Activated CD8-positive, alpha-beta T cell treated with anti-CD3 and anti-CD28 coated beads, Interleukin-2, amount 10 ng/mL, durations not matched to agents 7 days and 5 days (primary cell): ENCODE data around the gene USP6NL. TPM values are rescaled to one million over a fixed set of nuclear protein-coding genes. Genes with fewer than 3 reads are reported as not detected.

Experiments used
- ATAC-seq: fragments of 150-1000 bp; cut with Tn5 transposase; one replicate; pipeline ENCODE4 v1.10.0; 2021; ENCODE audit warnings: moderate library complexity
- CTCF ChIA-PET: fragments of 350-600 bp; sonication (Branson Sonifier 250); formaldehyde crosslinking; loops from one replicate; lab custom pipeline; 2021; ENCODE audit warnings: antibody characterized with exemption; lab: Charles Lee
- POLR2A ChIA-PET: fragments of 350-600 bp; sonication (Branson Sonifier 250); formaldehyde crosslinking; loops from one replicate; lab custom pipeline; 2021; ENCODE audit warnings: antibody characterized with exemption; lab: Charles Lee
- DNase-seq: peaks from one replicate; pipeline ENCODE4 v3.0.0-alpha.2; 2020
- H3K27ac Mint-ChIP-seq: one replicate; pipeline ENCODE4 v1.8.0; 2021; ENCODE audit warnings: mild to moderate bottlenecking, mixed read lengths
- H3K27me3 Mint-ChIP-seq: one replicate; pipeline ENCODE4 v1.8.0; 2021; ENCODE audit warnings: low read depth, mixed read lengths
- H3K36me3 Mint-ChIP-seq: one replicate; pipeline ENCODE4 v1.8.0; 2021; ENCODE audit warnings: low read depth, mixed read lengths
- H3K4me1 Mint-ChIP-seq: one replicate; pipeline ENCODE4 v1.8.0; 2021; ENCODE audit warnings: low read depth, mixed read lengths
- H3K4me3 Mint-ChIP-seq: one replicate; pipeline ENCODE4 v1.8.0; 2021; ENCODE audit warnings: mild to moderate bottlenecking, mixed read lengths
- H3K9me3 Mint-ChIP-seq: one replicate; pipeline ENCODE4 v1.8.0; 2022; ENCODE audit warnings: mixed read lengths; ENCODE audit not compliant: insufficient read depth
- total RNA-seq, 2 experiments: library from RNA; stranded (reverse); gene quantifications; one replicate each; pipeline ENCODE4 v1.2.3, GENCODE V29; 2021

USP6NL gene
- total RNA-seq, 2 experiments from 2014 or later = 1.6 to 2.0 TPM

DNA sequence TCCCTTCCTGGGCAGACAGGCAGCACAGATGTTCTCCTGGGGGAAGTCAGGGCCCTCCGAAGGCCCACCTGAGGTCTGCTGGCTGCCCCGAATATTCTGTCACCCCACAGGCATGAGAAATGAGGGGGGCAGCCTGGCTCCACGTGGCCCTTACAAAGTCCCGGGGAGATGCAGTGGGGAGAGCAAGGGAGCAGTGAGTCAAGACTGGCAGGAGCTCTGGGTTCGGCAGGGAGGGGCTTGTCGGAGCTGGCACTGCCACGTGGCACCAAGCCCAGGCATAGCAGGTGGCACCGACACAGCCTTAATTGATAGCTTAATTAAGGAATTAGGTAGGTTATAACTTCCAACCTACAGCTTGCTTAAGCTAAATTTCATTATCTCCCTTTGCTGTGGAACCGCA lies 163.9 kb downstream of the USP6NL start:
- Mint-ChIP-seq H3K4me1 (peaks cover 2% of the 10 kb centered on the region), H3K9me3 (no peaks in the 10 kb centered on the region), H3K4me3 (no peak overlapping the region), H3K27me3 (peaks cover 9% of the 10 kb centered on the region), H3K27ac (no peak overlapping the region), H3K36me3 (no peaks in the 10 kb centered on the region)
- DNase-seq = no peak
- CTCF ChIA-PET = interaction anchor here (1.4 kb wide), 1 partner anchor 8 kb away, joined by 4 read pairs; no protein-coding TSS in a partner anchor
- ATAC-seq = no peak
- POLR2A ChIA-PET = no interaction called here

- DNase-seq (no peak), ATAC-seq (no peak)
- ChIA-PET POLR2A (no interaction called here), CTCF (interaction anchor here (1.4 kb wide), 1 partner anchor 9 kb away, joined by 4 read pairs; no protein-coding TSS in a partner anchor)
- Mint-ChIP-seq H3K36me3 (no peaks in the 10 kb centered on the region), H3K27ac (no peak overlapping the region), H3K9me3 (no peaks in the 10 kb centered on the region), H3K27me3 (peaks cover 9% of the 10 kb centered on the region), H3K4me1 (peaks cover 2% of the 10 kb centered on the region), H3K4me3 (no peak overlapping the region)
Observed at GRCh38 chr10:11446864-11447263, 164.6 kb downstream of the USP6NL start.

DNA sequence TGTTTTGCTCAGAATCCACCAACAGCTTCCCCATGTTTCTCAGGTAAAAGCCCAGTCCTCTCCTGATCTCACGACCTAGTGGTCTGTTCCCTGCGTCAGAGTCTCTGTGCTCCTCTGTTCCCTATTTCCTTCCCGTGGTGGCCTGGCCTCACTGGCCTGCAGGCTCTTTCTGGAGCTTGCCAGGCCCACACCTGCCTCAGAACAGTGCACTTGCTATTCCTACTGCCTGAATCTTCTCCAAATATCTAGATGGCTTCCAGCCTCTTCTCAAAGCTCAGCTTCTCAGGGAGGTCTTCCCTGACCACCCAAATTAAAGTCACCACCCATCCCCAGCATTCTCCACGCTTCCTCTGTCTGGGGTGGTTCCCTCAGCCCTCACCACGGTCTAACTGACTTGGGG lies 165.3 kb downstream of the USP6NL start:
- no peak for ATAC-seq
- H3K9me3 Mint-ChIP-seq = no peaks in the 10 kb centered on the region
- no peaks in the 10 kb centered on the region for H3K36me3 Mint-ChIP-seq
- POLR2A ChIA-PET = no interaction called here
- peak overlapping the region; percentile 28 for H3K27ac Mint-ChIP-seq
- H3K4me1 Mint-ChIP-seq = peaks cover 2% of the 10 kb centered on the region
- CTCF ChIA-PET = no interaction called here
- no peak for DNase-seq
- H3K4me3 Mint-ChIP-seq = no peak overlapping the region
- H3K27me3 Mint-ChIP-seq = peaks cover 5% of the 10 kb centered on the region

DNA sequence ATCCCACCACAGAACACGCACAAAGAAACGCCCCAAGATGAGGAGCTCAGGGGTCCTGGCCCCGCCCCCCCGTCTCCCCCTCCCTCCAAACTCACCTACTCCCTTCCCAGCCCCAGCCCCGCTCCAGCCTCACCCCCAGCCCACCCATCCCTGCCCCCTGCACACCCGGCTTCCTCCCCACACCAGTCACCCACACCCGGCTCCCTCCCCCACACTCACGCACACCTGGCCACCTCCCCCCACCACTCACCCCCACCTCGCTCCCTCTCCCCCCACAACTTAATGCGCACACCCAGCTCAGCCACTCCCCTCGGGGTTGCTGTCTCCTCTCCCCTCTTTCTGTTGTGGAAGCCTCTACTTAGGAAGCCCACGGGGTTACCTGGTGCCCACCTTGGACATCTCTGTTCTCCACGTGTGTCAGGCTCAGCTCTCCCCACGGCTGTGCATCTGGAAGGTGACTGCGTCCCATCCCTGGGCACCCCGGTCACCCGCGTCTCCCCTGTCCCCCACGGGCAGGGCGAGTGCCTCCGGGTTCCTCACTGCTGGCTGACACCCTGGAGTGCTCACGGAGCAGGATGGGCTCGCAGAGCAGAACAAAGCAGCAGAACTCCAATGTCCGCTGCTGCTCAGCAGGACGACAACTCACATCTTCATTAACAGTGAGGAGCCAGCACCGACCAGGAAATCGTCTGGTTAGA lies 166.8 kb downstream of the USP6NL start:
- H3K27me3 Mint-ChIP-seq = peaks cover 5% of the 10 kb centered on the region
- no peak overlapping the region for H3K4me3 Mint-ChIP-seq
- H3K4me1 Mint-ChIP-seq = peaks cover 11% of the 10 kb centered on the region
- ChIA-PET POLR2A (no interaction called here), CTCF (no interaction called here)
- H3K36me3 Mint-ChIP-seq = no peaks in the 10 kb centered on the region
- no peaks in the 10 kb centered on the region for H3K9me3 Mint-ChIP-seq
- DNase-seq = no peak
- H3K27ac Mint-ChIP-seq = no peak overlapping the region
- no peak for ATAC-seq

GRCh38 chr10:11444155-11444530 lies 167.3 kb downstream of the USP6NL start:
- no peak overlapping the region for H3K27ac Mint-ChIP-seq
- no peaks in the 10 kb centered on the region for H3K9me3 Mint-ChIP-seq
- H3K36me3 Mint-ChIP-seq = no peaks in the 10 kb centered on the region
- DNase-seq (no peak), ATAC-seq (no peak)
- no peak overlapping the region for H3K4me3 Mint-ChIP-seq
- H3K4me1 Mint-ChIP-seq = peaks cover 11% of the 10 kb centered on the region
- H3K27me3 Mint-ChIP-seq = peaks cover 5% of the 10 kb centered on the region
- CTCF ChIA-PET = no interaction called here
- POLR2A ChIA-PET = no interaction called here

DNA sequence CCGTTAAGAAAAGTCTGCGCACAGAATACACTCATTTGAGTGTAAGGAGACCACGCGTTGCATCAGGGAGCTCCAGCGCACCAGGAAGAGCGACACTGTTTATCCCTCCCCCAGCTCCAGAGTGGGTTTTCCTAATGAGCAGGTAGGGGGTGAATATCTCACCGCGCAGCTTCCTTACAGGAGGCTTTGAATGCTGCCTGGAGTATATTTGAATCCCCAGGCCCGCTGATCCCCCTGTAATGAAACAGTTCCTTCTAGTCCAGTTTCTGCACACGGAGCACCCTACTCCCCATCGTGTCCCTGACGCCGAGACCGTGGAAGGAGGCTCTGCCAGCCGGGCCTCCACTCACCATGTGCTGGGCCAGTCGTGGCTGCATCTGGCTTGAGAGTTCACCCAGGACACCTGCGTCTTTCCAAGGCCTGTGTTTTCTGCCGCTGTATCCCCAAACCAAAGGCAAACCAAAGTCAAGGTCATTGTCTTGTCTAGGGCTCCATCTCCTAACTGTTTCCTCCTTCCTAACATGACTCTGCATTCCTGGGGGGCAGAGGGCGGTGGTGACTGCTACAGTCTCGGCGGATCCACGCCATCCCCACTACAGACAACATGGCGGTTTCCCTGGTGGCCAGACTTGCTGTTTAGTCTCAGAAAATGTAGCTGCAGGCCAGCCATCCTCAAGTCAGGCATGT lies 167.8 kb downstream of the USP6NL start:
- POLR2A ChIA-PET = no interaction called here

DNA sequence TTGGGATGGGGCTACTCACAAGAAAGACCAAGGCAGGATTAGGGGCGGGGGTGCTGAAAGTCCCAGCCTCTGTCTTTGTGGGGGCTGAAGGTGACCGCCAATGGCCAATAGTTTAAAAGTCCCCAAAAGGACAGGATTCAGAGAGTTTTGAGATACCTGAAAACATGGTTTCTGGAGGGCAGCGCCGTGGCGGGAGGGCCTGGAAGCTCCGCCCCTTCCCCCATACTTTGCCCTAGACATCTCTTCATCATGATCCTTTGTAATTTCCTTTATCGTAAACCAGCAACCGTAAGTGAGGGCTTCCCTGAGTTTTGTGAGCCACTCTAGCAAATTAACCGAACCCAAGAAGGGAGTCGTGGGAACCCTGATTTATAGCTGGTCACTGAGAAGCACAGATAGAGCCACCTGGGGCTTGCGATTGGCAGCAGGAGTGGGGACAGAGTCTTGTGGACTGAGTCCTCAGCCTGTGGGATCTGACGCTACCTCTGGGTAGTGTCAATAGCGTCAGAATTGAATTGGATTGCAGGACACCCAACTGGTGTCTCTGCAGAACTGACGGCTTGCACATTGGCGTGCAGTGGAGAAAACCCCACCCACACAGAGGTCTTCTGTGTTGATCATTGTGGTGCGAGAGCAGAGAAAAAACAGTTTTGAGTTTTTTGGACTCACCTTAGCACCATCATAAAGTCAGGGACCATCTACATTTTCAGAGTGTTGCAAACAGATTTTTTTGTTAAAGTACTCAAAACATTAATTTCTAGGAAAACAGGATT lies 169.3 kb downstream of the USP6NL start:
- H3K4me3 Mint-ChIP-seq = no peak overlapping the region
- POLR2A ChIA-PET = no interaction called here
- H3K27me3 Mint-ChIP-seq = peaks cover 3% of the 10 kb centered on the region
- DNase-seq = no peak
- no peaks in the 10 kb centered on the region for H3K36me3 Mint-ChIP-seq
- no peaks in the 10 kb centered on the region for H3K9me3 Mint-ChIP-seq
- ATAC-seq = no peak
- no peak overlapping the region for H3K27ac Mint-ChIP-seq
- H3K4me1 Mint-ChIP-seq = peaks cover 9% of the 10 kb centered on the region
- CTCF ChIA-PET = no interaction called here

More for the DNA sequence above, 167.8 kb downstream of the USP6NL start:
- DNase-seq = no peak
- CTCF ChIA-PET = no interaction called here
- Mint-ChIP-seq H3K9me3 (no peaks in the 10 kb centered on the region), H3K36me3 (no peaks in the 10 kb centered on the region), H3K4me3 (no peak overlapping the region), H3K27ac (no peak overlapping the region), H3K27me3 (peaks cover 5% of the 10 kb centered on the region), H3K4me1 (peaks cover 11% of the 10 kb centered on the region)
- ATAC-seq = no peak

DNA sequence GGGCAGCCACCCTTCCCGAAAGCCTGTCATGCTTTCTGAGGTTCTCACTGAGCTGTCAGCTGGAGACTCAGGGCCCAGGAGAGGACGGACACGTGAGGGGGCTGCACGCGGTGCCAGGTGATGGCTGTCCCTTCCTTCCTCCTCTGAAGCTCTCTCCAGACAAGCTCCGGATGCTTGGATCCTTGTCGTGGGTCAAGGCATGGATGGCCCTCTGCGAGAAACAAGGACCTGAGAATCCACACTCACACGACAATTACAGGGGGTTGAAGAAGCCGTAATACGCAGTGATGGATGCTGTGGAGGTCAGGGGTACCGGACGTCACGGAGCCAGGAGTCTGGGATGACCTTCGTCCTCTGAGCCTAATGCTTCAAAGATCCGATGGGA lies 170.3 kb downstream of the USP6NL start:
- CTCF ChIA-PET = no interaction called here
- H3K27me3 Mint-ChIP-seq = peaks cover 3% of the 10 kb centered on the region
- H3K9me3 Mint-ChIP-seq = no peaks in the 10 kb centered on the region
- no peak overlapping the region for H3K4me3 Mint-ChIP-seq
- no peaks in the 10 kb centered on the region for H3K36me3 Mint-ChIP-seq
- DNase-seq (no peak), ATAC-seq (no peak)
- H3K27ac Mint-ChIP-seq = no peak overlapping the region
- POLR2A ChIA-PET = no interaction called here
- peaks cover 9% of the 10 kb centered on the region for H3K4me1 Mint-ChIP-seq

- peaks cover 9% of the 10 kb centered on the region for H3K4me1 Mint-ChIP-seq
- ATAC-seq (no peak), DNase-seq (peak; percentile 24)
- no peak overlapping the region for H3K4me3 Mint-ChIP-seq
- no peaks in the 10 kb centered on the region for H3K9me3 Mint-ChIP-seq
- no peaks in the 10 kb centered on the region for H3K36me3 Mint-ChIP-seq
- H3K27me3 Mint-ChIP-seq = no peaks in the 10 kb centered on the region
- POLR2A ChIA-PET = no interaction called here
- CTCF ChIA-PET = no interaction called here
- H3K27ac Mint-ChIP-seq = no peak overlapping the region
Observed at GRCh38 chr10:11440250-11441150, 170.9 kb downstream of the USP6NL start.

DNA sequence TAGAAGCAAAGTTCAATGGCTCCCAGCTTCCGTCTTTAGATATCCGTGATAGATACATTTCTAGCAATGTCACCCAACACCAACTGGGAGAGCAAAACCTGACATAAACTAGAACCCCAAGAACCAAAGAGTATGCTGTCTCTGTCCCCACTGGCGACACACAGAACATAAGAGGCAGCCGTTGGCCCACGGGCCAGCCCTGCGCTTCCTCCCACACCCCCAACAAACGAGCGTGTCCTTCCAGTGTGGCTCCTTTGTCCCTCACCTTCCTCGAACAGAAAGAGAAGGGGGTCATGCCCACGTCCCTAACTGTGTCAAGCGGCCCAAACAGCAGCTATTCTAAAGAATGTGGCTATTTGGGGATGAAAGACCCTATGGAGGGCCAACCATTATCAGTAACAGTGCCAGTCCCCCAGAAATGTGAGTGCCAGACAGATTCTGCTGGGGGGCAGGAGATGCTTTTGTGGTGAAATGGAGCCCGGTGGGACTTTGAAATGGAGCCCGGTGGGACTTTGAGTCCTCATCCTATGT lies 171.9 kb downstream of the USP6NL start:
- DNase-seq (no peak), ATAC-seq (no peak)
- Mint-ChIP-seq H3K27ac (no peak overlapping the region), H3K4me3 (no peak overlapping the region), H3K9me3 (no peaks in the 10 kb centered on the region), H3K36me3 (no peaks in the 10 kb centered on the region), H3K4me1 (peaks cover 9% of the 10 kb centered on the region), H3K27me3 (no peaks in the 10 kb centered on the region)
- ChIA-PET CTCF (no interaction called here), POLR2A (no interaction called here)

DNA sequence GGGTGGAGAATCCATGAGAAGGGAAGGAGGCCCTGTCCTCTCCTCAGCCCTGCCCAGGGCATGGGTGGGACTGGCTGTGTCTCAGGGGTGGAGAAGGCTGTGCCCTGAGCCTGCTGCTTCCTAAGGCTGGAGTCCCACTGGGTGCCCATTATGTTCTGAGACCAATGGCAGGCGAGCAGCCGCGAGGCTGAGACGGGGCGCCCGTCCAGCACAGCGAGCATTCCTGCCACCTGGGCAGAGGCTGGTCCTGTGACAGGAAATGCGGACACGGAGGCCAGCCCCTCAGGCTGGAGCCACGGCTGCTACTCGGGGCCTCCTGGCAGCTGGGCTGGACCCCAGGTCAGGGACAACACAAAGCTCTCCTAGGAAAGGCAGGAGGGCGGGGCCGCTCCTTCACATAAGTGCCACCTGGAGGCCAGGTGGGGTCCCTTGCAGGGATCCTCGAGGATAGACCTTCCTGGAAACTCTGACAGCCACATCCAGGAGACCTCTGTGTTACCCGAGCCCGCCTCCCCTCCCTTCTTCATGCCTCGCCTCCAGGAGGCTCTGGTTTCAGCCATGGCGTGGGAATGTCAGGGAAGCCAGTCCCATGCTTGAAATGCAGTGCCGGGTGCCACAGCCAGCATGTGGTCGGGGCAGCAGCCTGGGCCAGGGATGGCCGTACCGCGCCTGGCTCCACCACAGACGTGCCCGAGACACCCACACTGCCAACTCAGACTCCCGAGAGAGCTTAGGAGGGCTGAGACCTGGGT lies 173.9 kb downstream of the USP6NL start:
- Mint-ChIP-seq H3K4me3 (no peak overlapping the region), H3K27me3 (no peaks in the 10 kb centered on the region), H3K36me3 (no peaks in the 10 kb centered on the region), H3K4me1 (peaks cover 9% of the 10 kb centered on the region), H3K27ac (no peak overlapping the region), H3K9me3 (no peaks in the 10 kb centered on the region)
- ChIA-PET POLR2A (no interaction called here), CTCF (no interaction called here)
- no peak for ATAC-seq
- no peak for DNase-seq
